Activated T-cell treated with anti-CD3 and anti-CD28 coated beads, Interleukin-2, amount 50 U/mL, for 72 hours (primary cell): Measurements from ENCODE around the gene DDX39B. TPM values are rescaled to one million over a fixed set of nuclear protein-coding genes. Genes with fewer than 3 reads are reported as not detected.
A peak's percentile ranks its signal among the peaks of the same experiment; 100 is the strongest.
"Not testable (repeated sequence)": the region's sequence is repeated elsewhere in the genome, so short reads cannot be mapped to it uniquely, and the experiment has no call there.

Experiments
- ATAC-seq, 2 donors: fragments of 150-1000 bp; cut with Tn5 transposase; replicated peaks in 1 of 2; 2 replicates each; pipeline ENCODE4 v1.10.0; 2021; ENCODE audit warnings: moderate library complexity in 2 of 2, mild to moderate bottlenecking in 1 of 2
- DNase-seq, 2 donors: peaks; one replicate each; pipeline ENCODE4 v3.0.0; 2021 to 2022; ENCODE audit warnings: mixed read lengths in 1 of 2
- H3K27ac Mint-ChIP-seq: one replicate; pipeline ENCODE4 v1.8.0; 2022; ENCODE audit warnings: mild to moderate bottlenecking, moderate library complexity, mixed read lengths
- H3K27me3 Mint-ChIP-seq: one replicate; pipeline ENCODE4 v1.8.0; 2022; ENCODE audit warnings: low read depth, mixed read lengths
- H3K36me3 Mint-ChIP-seq, 2 donors: one replicate each; pipeline ENCODE4 v1.8.0; 2022; ENCODE audit warnings: mixed read lengths in 2 of 2, mild to moderate bottlenecking in 1 of 2; ENCODE audit not compliant: insufficient read depth in 2 of 2
- H3K4me1 Mint-ChIP-seq: one replicate; pipeline ENCODE4 v1.8.0; 2022; ENCODE audit warnings: low read depth, mixed read lengths
- H3K4me3 Mint-ChIP-seq, 2 donors: one replicate each; pipeline ENCODE4 v1.8.0; 2022; ENCODE audit warnings: mild to moderate bottlenecking in 2 of 2, mixed read lengths in 2 of 2, moderate library complexity in 2 of 2
- H3K9me3 Mint-ChIP-seq, 2 donors: one replicate each; pipeline ENCODE4 v1.8.0; 2022; ENCODE audit warnings: mixed read lengths in 2 of 2
- total RNA-seq, 2 donors: library from RNA; stranded (reverse); gene quantifications; one replicate each; pipeline ENCODE4 v1.2.3, GENCODE V29; 2022

DDX39B gene
- total RNA-seq, 2 donors from 2014 or later = 567 to 644 TPM

DNA sequence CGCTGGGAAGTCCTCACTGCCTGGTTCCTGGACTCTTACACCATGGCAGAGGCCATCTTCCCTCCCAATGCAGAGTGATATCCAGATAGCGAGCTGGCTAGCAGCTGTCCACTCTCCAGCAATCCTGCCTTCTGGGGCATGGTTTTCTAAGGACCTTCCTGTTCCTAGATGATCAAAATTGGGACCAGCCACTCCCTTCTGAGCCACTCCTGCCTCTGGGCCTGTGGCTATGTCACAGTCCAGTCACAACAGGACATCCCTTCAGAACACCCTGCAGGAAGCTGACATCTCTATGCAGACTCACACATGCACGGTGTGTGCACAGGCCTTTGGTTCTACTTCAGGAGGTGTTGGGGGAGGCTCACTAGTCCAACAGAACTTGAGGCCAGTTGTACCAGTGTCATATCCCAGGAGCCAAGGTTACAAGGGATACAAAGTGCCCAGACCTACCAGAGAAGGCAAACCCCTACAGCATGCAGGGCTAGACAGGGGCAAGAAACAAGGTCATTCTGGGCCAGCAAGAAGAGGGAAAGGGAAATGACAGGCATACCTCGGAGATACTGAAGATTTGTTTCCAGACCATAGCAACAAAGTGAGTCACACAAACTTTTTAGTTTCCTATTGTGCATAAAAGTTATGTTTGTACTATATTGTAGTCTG lies 15.7 kb downstream of the DDX39B start:
- Mint-ChIP-seq H3K9me3 (no peaks in the 10 kb centered on the region), H3K4me1 (no peaks in the 10 kb centered on the region), H3K4me3 (no peak overlapping the region), H3K27ac (peak overlapping the region; percentile 6), H3K27me3 (no peaks in the 10 kb centered on the region), H3K36me3 (peaks cover 8 to 13% of the 10 kb centered on the region in 2 donors)
- DNase-seq (no peak), ATAC-seq (peak; percentile 8 to 21)

DNA sequence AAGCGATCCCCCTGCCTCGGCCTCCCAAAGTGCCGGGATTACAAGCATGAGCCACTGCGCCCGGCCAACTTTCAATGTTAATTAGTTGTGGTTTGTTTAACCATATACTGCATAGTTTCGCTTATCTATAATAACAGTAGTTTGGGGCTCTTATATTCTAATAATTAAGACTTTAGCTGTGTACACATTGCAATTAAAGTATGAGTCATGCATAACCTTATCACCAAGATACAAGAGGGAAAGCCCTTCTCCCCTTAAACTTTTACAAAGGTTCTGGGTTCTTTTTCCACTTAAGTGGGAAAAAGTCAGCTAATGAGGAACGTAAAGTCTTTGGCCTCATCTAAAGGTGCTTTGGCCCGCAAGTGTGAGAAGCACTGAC lies 16.3 kb downstream of the DDX39B start:
- Mint-ChIP-seq H3K36me3 (peaks cover 4 to 9% of the 10 kb centered on the region in 2 donors), H3K4me1 (no peaks in the 10 kb centered on the region), H3K9me3 (no peaks in the 10 kb centered on the region), H3K27ac (no peak overlapping the region), H3K27me3 (no peaks in the 10 kb centered on the region), H3K4me3 (no peak overlapping the region)
- DNase-seq = no peak
- ATAC-seq = no peak

GRCh38 chr6:31521835-31522234 lies 20.0 kb downstream of the DDX39B start:
- H3K27me3 Mint-ChIP-seq = no peaks in the 10 kb centered on the region
- H3K4me1 Mint-ChIP-seq = no peaks in the 10 kb centered on the region
- H3K27ac Mint-ChIP-seq = no peak overlapping the region
- ATAC-seq = no peak
- no peaks in the 10 kb centered on the region for H3K9me3 Mint-ChIP-seq
- DNase-seq = no peak
- no peak overlapping the region for H3K4me3 Mint-ChIP-seq
- H3K36me3 Mint-ChIP-seq = no peaks in the 10 kb centered on the region

DNA sequence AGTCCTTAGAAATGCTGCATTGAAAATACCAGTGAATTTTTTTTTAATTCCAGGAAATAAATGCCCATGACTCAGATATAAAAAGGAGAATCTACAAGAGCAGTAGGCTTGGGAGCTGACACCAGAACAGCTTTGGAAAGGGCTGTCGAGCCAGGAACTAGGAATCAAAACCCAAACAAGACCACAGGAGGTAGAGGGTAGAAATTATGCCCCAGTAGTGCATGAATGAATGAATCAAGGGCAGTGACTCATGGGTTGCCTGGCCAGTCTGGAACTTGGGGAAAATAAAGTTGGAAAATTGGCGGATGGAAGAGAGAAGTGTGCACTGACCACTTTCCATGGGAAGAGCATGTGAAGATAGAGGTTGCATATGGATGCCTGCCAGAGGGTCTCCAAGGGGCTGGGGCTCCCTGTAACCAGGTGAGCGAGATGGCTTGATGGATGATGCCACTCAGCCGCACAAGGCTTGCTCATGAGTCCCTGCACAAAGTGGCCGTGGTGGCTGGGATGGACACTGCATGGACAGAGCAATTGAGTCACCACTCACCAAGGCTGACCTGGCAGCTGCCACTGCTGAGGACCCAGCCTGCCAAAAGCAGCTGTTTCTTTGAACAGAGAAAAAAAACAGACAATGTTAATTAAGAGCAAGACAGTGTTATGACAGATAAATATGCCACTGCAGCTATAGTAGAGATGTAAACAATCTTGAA lies 28.2 kb downstream of the DDX39B start:
- ATAC-seq (no peak), DNase-seq (no peak)
- Mint-ChIP-seq H3K9me3 (no peaks in the 10 kb centered on the region), H3K27me3 (no peaks in the 10 kb centered on the region), H3K4me3 (no peak overlapping the region), H3K36me3 (peaks cover 0 to 6% of the 10 kb centered on the region in 2 donors), H3K4me1 (no peaks in the 10 kb centered on the region), H3K27ac (no peak overlapping the region)

DNA sequence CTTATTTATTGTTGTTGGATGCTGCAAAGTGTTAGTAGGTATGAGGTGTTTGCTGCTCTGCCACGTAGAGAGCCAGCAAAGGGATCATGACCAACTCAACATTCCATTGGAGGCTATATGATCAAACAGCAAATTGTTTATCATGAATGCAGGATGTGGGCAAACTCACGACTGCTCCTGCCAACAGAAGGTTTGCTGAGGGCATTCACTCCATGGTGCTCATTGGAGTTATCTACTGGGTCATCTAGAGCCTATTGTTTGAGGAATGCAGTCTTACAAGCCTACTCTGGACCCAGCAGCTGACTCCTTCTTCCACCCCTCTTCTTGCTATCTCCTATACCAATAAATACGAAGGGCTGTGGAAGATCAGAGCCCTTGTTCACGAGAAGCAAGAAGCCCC lies 31.8 kb downstream of the DDX39B start:
- Mint-ChIP-seq H3K9me3 (no peaks in the 10 kb centered on the region), H3K4me3 (no peak overlapping the region), H3K4me1 (no peaks in the 10 kb centered on the region), H3K36me3 (peaks cover 0 to 7% of the 10 kb centered on the region in 2 donors), H3K27ac (no peak overlapping the region), H3K27me3 (no peaks in the 10 kb centered on the region)
- no peak for DNase-seq
- no peak for ATAC-seq

DNA sequence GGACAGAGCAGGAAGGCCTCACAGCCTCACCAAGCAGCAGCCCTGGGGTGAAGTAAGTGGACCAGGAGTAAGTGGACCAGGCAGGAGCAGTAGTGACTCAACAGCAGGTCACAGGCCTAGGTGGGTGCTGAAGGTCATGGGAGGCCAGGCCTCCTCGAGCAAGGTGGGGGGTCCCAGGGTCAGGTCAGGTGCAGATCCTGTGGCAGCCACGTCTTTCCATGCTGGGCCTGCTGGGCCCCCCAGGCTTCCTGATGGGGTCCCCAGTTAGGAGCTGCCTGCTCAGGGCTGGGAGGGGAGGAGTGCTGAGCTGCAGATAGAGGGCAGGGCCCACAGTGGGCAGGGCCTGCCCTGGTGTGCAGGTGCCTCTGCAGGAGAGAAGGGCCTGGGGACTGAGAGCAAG lies 32.8 kb downstream of the DDX39B start:
- DNase-seq, H3K36me3 Mint-ChIP-seq, H3K27me3 Mint-ChIP-seq, H3K4me3 Mint-ChIP-seq, H3K27ac Mint-ChIP-seq, H3K4me1 Mint-ChIP-seq, H3K9me3 Mint-ChIP-seq, ATAC-seq: not testable (repeated sequence)

- Mint-ChIP-seq H3K36me3 (peaks cover 0 to 5% of the 10 kb centered on the region in 2 donors), H3K27ac (no peak overlapping the region), H3K4me1 (peaks cover 47% of the 10 kb centered on the region), H3K27me3 (no peaks in the 10 kb centered on the region), H3K4me3 (no peak overlapping the region), H3K9me3 (no peaks in the 10 kb centered on the region)
- ATAC-seq = no peak
- DNase-seq = no peak
Observed at GRCh38 chr6:31502586-31502985, 39.2 kb downstream of the DDX39B start.

DNA sequence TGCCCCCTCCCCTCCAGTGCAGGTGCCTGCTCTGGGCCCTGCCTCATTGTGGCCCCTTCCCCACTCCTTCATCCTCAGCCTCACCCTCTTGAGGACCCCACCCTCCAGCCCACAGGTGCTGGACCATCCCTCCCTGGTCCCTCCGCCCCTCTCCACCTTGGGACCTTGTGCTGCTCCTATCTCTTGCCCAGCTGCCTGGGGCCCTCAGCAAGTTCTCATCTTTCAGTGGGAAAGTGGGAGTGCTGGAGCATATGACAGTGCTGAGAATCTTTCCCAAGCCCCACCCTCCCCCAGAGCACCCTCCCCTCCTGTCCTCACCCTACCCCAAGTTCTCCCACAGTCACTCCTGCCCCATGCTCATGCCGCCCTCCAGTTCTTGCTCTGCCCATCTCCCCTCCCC lies 42.2 kb downstream of the DDX39B start:
- H3K9me3 Mint-ChIP-seq, H3K27me3 Mint-ChIP-seq, H3K27ac Mint-ChIP-seq, H3K36me3 Mint-ChIP-seq, DNase-seq, ATAC-seq: not testable (repeated sequence)
- Mint-ChIP-seq H3K4me3 (peak overlapping the region in 1 of 2 donors; percentile 84), H3K4me1 (peaks cover 74% of the 10 kb centered on the region)

- H3K4me3 Mint-ChIP-seq = peak overlapping the region; percentile 84 to 96
- H3K9me3 Mint-ChIP-seq = no peaks in the 10 kb centered on the region
- peaks cover 76% of the 10 kb centered on the region for H3K4me1 Mint-ChIP-seq
- no peaks in the 10 kb centered on the region for H3K27me3 Mint-ChIP-seq
- H3K27ac Mint-ChIP-seq = peak overlapping the region; percentile 9
- DNase-seq (no peak), ATAC-seq (no peak)
- H3K36me3 Mint-ChIP-seq = peaks cover 0 to 5% of the 10 kb centered on the region in 2 donors
Observed at GRCh38 chr6:31498748-31499147, 43.1 kb downstream of the DDX39B start.

DNA sequence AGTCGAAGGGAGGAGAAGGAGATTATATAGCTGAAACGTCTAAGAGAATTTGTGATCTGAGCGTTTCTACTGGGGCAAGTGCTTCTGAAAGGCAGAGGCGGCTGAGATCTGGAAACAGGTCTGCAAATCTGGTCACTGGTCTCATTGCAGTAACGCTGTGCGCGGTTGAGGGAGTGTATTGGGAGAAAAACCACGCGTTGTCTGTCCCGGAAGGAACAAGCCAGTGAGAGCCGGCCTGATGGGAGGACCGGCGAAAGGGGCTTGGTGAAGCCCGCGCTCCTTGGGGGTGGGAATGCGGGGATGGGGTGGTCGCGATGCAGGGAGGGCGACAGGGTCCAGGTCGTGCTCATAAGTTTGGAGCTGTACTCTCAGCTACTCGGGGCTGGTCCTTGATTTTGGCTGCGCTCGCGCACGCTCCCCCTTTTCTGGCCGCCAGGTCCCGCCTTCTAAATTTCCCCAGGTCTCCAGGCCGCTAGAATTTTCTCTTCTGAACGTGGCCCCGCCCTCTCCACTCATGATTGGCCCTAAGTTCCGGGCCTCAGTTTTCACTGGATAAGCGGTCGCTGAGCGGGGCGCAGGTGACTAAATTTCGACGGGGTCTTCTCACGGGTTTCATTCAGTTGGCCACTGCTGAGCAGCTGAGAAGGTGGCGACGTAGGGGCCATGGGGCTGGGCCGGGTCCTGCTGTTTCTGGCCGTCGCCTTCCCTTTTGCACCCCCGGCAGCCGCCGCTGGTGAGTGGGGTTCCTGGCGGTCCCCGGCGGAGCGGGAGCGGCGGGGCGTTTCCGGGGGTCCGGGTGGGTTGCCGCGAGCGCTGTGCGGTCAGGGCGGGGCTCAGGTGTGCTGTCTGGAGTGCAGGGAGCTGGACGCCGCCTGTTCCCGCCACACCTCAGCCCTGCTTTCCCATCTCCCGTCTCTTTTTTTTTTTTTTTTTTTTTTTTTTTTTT lies 44.0 kb downstream of the DDX39B start, which contains the start of gene MICB:
TSS of gene MICB (plus strand) at position 615 of the 946 bp plus-strand sequence. CDS start at position 664, 49 bp downstream.
- peak within 1 kb of the TSS; percentile 84 to 96 for H3K4me3 Mint-ChIP-seq
- H3K4me1 Mint-ChIP-seq = peaks cover 80% of the 10 kb centered on the region
- ATAC-seq = peak; percentile 73 to 74

DNA sequence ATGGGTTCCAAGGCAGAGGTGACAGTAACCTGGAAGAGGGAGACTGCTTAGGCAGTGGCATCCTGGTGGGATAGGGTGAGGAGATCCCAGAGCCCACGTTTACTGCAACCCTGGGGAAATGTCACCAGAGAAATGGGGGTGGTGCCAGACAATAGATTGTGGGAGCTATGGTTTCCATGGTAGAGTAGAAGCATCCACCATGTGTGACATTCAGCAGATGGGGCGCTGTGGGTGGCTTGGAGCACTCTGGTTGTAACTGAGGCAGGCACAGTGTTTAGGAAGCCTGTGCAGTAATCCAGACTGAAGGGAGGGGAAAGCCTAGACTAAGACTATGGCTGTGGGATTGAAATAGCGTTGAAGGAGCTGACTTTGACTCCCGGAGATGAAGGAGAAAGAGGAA lies 45.0 kb downstream of the DDX39B start:
- peak overlapping the region; percentile 84 to 96 for H3K4me3 Mint-ChIP-seq
- not testable (repeated sequence) for H3K36me3 Mint-ChIP-seq, H3K9me3 Mint-ChIP-seq, H3K27me3 Mint-ChIP-seq
- peak overlapping the region; percentile 92 for H3K27ac Mint-ChIP-seq
- peaks cover 76% of the 10 kb centered on the region for H3K4me1 Mint-ChIP-seq
- ATAC-seq = peak in 1 of 2 donors; percentile 12
- DNase-seq = peak in 1 of 2 donors; percentile 20

More for the DNA sequence above, 44.0 kb downstream of the DDX39B start, which contains the start of gene MICB:
- Mint-ChIP-seq H3K27ac (peak within 1 kb of the TSS; percentile 92), H3K9me3 (no peaks in the 10 kb centered on the region), H3K27me3 (no peaks in the 10 kb centered on the region), H3K36me3 (peaks cover 0 to 5% of the 10 kb centered on the region in 2 donors)
- peak; percentile 83 to 90 for DNase-seq

GRCh38 chr6:31495580-31495979 lies 46.2 kb downstream of the DDX39B start:
- DNase-seq (no peak), ATAC-seq (no peak)
- H3K27me3 Mint-ChIP-seq = no peaks in the 10 kb centered on the region
- peak overlapping the region; percentile 84 to 96 for H3K4me3 Mint-ChIP-seq
- no peaks in the 10 kb centered on the region for H3K9me3 Mint-ChIP-seq
- H3K36me3 Mint-ChIP-seq = peaks cover 0 to 5% of the 10 kb centered on the region in 2 donors
- peaks cover 76% of the 10 kb centered on the region for H3K4me1 Mint-ChIP-seq
- H3K27ac Mint-ChIP-seq = peak overlapping the region; percentile 84
